Astrocyte of the hippocampus (primary cell): ENCODE data around the gene VEGFD.
A peak's percentile ranks its signal among the peaks of the same experiment; 100 is the strongest.

ENCODE experiments used
- DNase-seq: peaks from one replicate; pipeline ENCODE4 v3.0.0; 2011; ENCODE audit warnings: low read depth, low spot score

VEGFD gene

GRCh38 chrX:15384304-15384703, at the start of gene VEGFD:
Gene VEGFD (minus strand): TSS chrX:15384413. CDS start chrX:15383946, 467 bp downstream.
- DNase-seq, result peak; percentile 2

- DNase-seq, result no peak
Measured at GRCh38 chrX:15430584-15430983, 46.4 kb upstream of the VEGFD start.

- DNase-seq, result no peak
Measured at GRCh38 chrX:15430076-15430475, 45.9 kb upstream of the VEGFD start.

GRCh38 chrX:15425024-15425423, 40.8 kb upstream of the VEGFD start:
- no peak for DNase-seq

- DNase-seq, result no peak
Measured at GRCh38 chrX:15418707-15419181, 34.5 kb upstream of the VEGFD start.

GRCh38 chrX:15418041-15418706, 34.0 kb upstream of the VEGFD start:
- no peak for DNase-seq

- no peak for DNase-seq
Measured at GRCh38 chrX:15416133-15416993, 32.1 kb upstream of the VEGFD start.

- no peak for DNase-seq
Measured at GRCh38 chrX:15413101-15413500, 28.9 kb upstream of the VEGFD start.

- no peak for DNase-seq
Measured at GRCh38 chrX:15410947-15411346, 26.7 kb upstream of the VEGFD start.

- DNase-seq, result no peak
Measured at GRCh38 chrX:15410430-15410829, 26.2 kb upstream of the VEGFD start.

- DNase-seq, result no peak
Measured at GRCh38 chrX:15405846-15406245, 21.6 kb upstream of the VEGFD start.

- DNase-seq, result no peak
Measured at GRCh38 chrX:15404401-15405096, 20.3 kb upstream of the VEGFD start.

- no peak for DNase-seq
Measured at GRCh38 chrX:15401378-15401777, 17.2 kb upstream of the VEGFD start.

- DNase-seq, result no peak
Measured at GRCh38 chrX:15399962-15400391, 15.8 kb upstream of the VEGFD start.

- DNase-seq, result no peak
Measured at GRCh38 chrX:15398874-15399273, 14.7 kb upstream of the VEGFD start.

GRCh38 chrX:15395789-15396188, 11.6 kb upstream of the VEGFD start:
- DNase-seq, result no peak

GRCh38 chrX:15391850-15392249, 7.6 kb upstream of the VEGFD start:
- DNase-seq, result no peak

GRCh38 chrX:15382813-15383212, 1.4 kb downstream of the VEGFD start:
- DNase-seq, result no peak

GRCh38 chrX:15376956-15377355, 7.3 kb downstream of the VEGFD start:
- no peak for DNase-seq

- DNase-seq, result no peak
Measured at GRCh38 chrX:15373976-15374375, 10.2 kb downstream of the VEGFD start.

- no peak for DNase-seq
Measured at GRCh38 chrX:15366506-15367352, 17.5 kb downstream of the VEGFD start.
